SK-N-SH (cell line): ENCODE measurements around the gene SETBP1. TPM values are rescaled to one million over a fixed set of nuclear protein-coding genes. Genes with fewer than 3 reads are reported as not detected.

ENCODE experiments used
- CTCF ChIA-PET: fragments of 300-600, 350-600 bp; formaldehyde crosslinking; extraction: SDS; loops from one replicate; lab custom pipeline; 2021; lab: Yijun Ruan, JAX
- POLR2A ChIA-PET: fragments of 350-600 bp; sonication (Branson Sonifier 250); formaldehyde crosslinking; extraction: SDS; loops from one replicate; lab custom pipeline; 2020; ENCODE audit warnings: antibody characterized with exemption, inconsistent platforms; lab: Yijun Ruan, JAX
- DNase-seq: peaks from one replicate; pipeline ENCODE4 v3.0.0; 2012
- H2AFZ ChIP-seq: fragments of 200-600 bp; sonication (generic); 2 replicates; pipeline ENCODE4 v1.8.1; 2016; ENCODE audit warnings: antibody characterized with exemption, mild to moderate bottlenecking, low read depth
- H3F3A ChIP-seq: fragments of 200-600 bp; sonication (generic); replicated peaks from 2 replicates; pipeline ENCODE3; 2016; ENCODE audit warnings: antibody characterized with exemption, mild to moderate bottlenecking; ENCODE audit not compliant: insufficient read depth
- H3K27ac ChIP-seq, 2 experiments: fragments of 200-500 bp in 1 of 2; fragments of 200-600 bp in 1 of 2; sonication (Bioruptor generic) in 1 of 2; sonication (generic), shearing (Covaris generic) in 1 of 2; 2 replicates each; pipeline versions ENCODE4 v1.5.1 to v1.6.1; 2014 to 2016; ENCODE audit warnings: low read depth in 2 of 2, inconsistent platforms in 1 of 2, low read length in 1 of 2, mild to moderate bottlenecking in 1 of 2, mixed read lengths in 1 of 2
- H3K27me3 ChIP-seq: fragments of 200-600 bp; sonication (generic), shearing (Covaris generic); 2 replicates; pipeline ENCODE4 v1.6.1; 2016; ENCODE audit warnings: mixed run types; ENCODE audit not compliant: insufficient read depth
- H3K36me3 ChIP-seq, 2 experiments: fragments of 200-500 bp in 1 of 2; fragments of 200-600 bp in 1 of 2; sonication (Bioruptor generic) in 1 of 2; sonication (generic) in 1 of 2; replicated peaks in 1 of 2; 2 replicates each; pipeline versions ENCODE3 to v1.5.1; 2014 to 2016; ENCODE audit warnings: low read length in 1 of 2, mild to moderate bottlenecking in 1 of 2; ENCODE audit not compliant: insufficient read depth in 2 of 2, control insufficient read depth in 1 of 2
- H3K4me1 ChIP-seq, 2 experiments: fragments of 200-500 bp in 1 of 2; fragments of 200-600 bp in 1 of 2; sonication (Bioruptor generic) in 1 of 2; sonication (generic), shearing (Covaris generic) in 1 of 2; 2 replicates each; pipeline versions ENCODE4 v1.5.1 to v1.6.1; 2014 to 2016; ENCODE audit warnings: low read depth in 1 of 2, low read length in 1 of 2, mixed run types in 1 of 2; ENCODE audit not compliant: insufficient read depth in 2 of 2, control insufficient read depth in 1 of 2
- H3K4me2 ChIP-seq: fragments of 200-600 bp; sonication (generic), shearing (Covaris generic); 2 replicates; pipeline ENCODE4 v1.6.1; 2017; ENCODE audit warnings: mixed run types
- H3K4me3 ChIP-seq, 2 experiments: fragments of 200-500 bp in 1 of 2; fragments of 200-600 bp in 1 of 2; sonication (Bioruptor generic) in 1 of 2; sonication (generic), shearing (Covaris generic) in 1 of 2; 2 replicates each; pipeline versions ENCODE4 v1.5.1 to v1.8.1; 2014 to 2016; ENCODE audit warnings: low read depth in 2 of 2, inconsistent platforms in 1 of 2, low read length in 1 of 2, mild to moderate bottlenecking in 1 of 2, mixed read lengths in 1 of 2, moderate library complexity in 1 of 2
- H3K79me2 ChIP-seq: fragments of 200-600 bp; sonication (generic); 2 replicates; pipeline ENCODE4 v1.8.1; 2017; ENCODE audit warnings: mild to moderate bottlenecking; ENCODE audit not compliant: insufficient read depth
- H3K9ac ChIP-seq: fragments of 200-600 bp; sonication (generic); 2 replicates; pipeline ENCODE4 v1.6.1; 2017; ENCODE audit warnings: mixed run types
- H3K9me2 ChIP-seq: fragments of 200-600 bp; sonication (generic); 2 replicates; pipeline ENCODE4 v1.6.1; 2017; ENCODE audit warnings: mixed run types
- H3K9me3 ChIP-seq: fragments of 200-600 bp; sonication (generic); 2 replicates; pipeline ENCODE4 v1.6.1; 2017; ENCODE audit warnings: mixed run types, mild to moderate bottlenecking, moderate library complexity
- H4K20me1 ChIP-seq: fragments of 200-600 bp; sonication (generic); 2 replicates; pipeline ENCODE4 v1.6.1; 2017; ENCODE audit warnings: mild to moderate bottlenecking, mixed run types; ENCODE audit not compliant: insufficient read depth
- EP300 ChIP-seq, 2 experiments: IDR thresholded peaks; 2 replicates each; pipeline versions ENCODE4 v1.4.0 to v1.6.1; 2012; ENCODE audit warnings: borderline replicate concordance in 1 of 2, low read depth in 1 of 2, low read length in 1 of 2
- GATA2 ChIP-seq: sonication (generic); formaldehyde crosslinking; IDR thresholded peaks from 2 replicates; pipeline ENCODE4 v1.5.0; 2020; ENCODE audit warnings: mild to moderate bottlenecking, missing genetic modification reagents
- IRF3 ChIP-seq: fragments of 150-350 bp; IDR thresholded peaks from 2 replicates; pipeline ENCODE4 v1.6.1; 2016; ENCODE audit warnings: mild to moderate bottlenecking, low read depth, low read length
- MAX ChIP-seq: IDR thresholded peaks from 2 replicates; pipeline ENCODE4 v1.4.0; 2012; ENCODE audit warnings: low read depth
- POLR2AphosphoS5 ChIP-seq: IDR thresholded peaks from 2 replicates; pipeline ENCODE4 v1.6.1; 2012; ENCODE audit warnings: low read depth, low read length
- RCOR1 ChIP-seq: fragments of 150-350 bp; IDR thresholded peaks from 2 replicates; pipeline ENCODE4 v1.6.1; 2017; ENCODE audit warnings: antibody characterized with exemption, low read length
- REST ChIP-seq: IDR thresholded peaks from 2 replicates; pipeline ENCODE4 v1.6.1; 2012; ENCODE audit warnings: mild to moderate bottlenecking, low read depth, low read length, moderate library complexity
- SIN3A ChIP-seq: IDR thresholded peaks from 2 replicates; pipeline ENCODE4 v1.6.1; 2012; ENCODE audit warnings: low read depth, mild to moderate bottlenecking, low read length, moderate library complexity, borderline replicate concordance
- SMC3 ChIP-seq: IDR thresholded peaks from 2 replicates; pipeline ENCODE4 v1.6.1; 2012; ENCODE audit warnings: low read depth, low read length, improper control_type of control experiment
- USF1 ChIP-seq: IDR thresholded peaks from 2 replicates; pipeline ENCODE4 v1.4.0; 2012; ENCODE audit warnings: low read depth, borderline replicate concordance
- USF2 ChIP-seq: fragments of 150-350 bp; IDR thresholded peaks from 2 replicates; pipeline ENCODE4 v1.6.1; 2017; ENCODE audit warnings: antibody characterized with exemption, low read length, low read depth, borderline replicate concordance
- WGBS: methylation state at CpG from one replicate; pipeline ENCODE4 v1.1.6; 2017; ENCODE audit warnings: low lambda C conversion rate; 5-methylcytosine and 5-hydroxymethylcytosine counted together
- polyA plus RNA-seq, 3 experiments: library from polyadenylated mRNA; depleted of rRNA; stranded (reverse); fragments of >200 nt; gene quantifications; 2 replicates each; pipeline ENCODE4 v1.2.3, GENCODE V29; 2012

Gene SETBP1
- polyA plus RNA-seq, 1 of the 3 experiments (the other 2 are of a cell fraction) = 3.0 TPM

GRCh38 chr18:44961288-44961995, 280.8 kb downstream of the SETBP1 start:
- H3K9ac ChIP-seq = no peak overlapping the region
- no peak overlapping the region for H2AFZ ChIP-seq
- no peaks in the 10 kb centered on the region for H3K9me2 ChIP-seq
- H3K36me3 ChIP-seq = no peaks in the 10 kb centered on the region
- no peak overlapping the region for H3K4me3 ChIP-seq
- 70% methylated on average over 3 of the region's 3 CpGs for WGBS
- peaks cover 16% of the 10 kb centered on the region for H3F3A ChIP-seq
- H3K9me3 ChIP-seq = no peaks in the 10 kb centered on the region
- DNase-seq = no peak
- H3K27ac ChIP-seq = no peak overlapping the region
- no peak overlapping the region for H3K4me2 ChIP-seq
- H4K20me1 ChIP-seq = no peaks in the 10 kb centered on the region
- H3K4me1 ChIP-seq = 0 out of 4 replicates have a peak, but pooled peaks cover 0 to 8% of the 10 kb centered on the region in 2 experiments
- TF ChIP-seq IRF3 = no peak
- no peak for TF ChIP-seq REST
- TF ChIP-seq USF2 = no peak
- no peak for TF ChIP-seq GATA2
- no peak for TF ChIP-seq USF1
- TF ChIP-seq RCOR1 = no peak
- no peak for TF ChIP-seq POLR2AphosphoS5
- TF ChIP-seq EP300 (IDR thresholded peaks at IDR 0.05; ENCODE audit: borderline replicate concordance in 1 of 2, low read depth in 1 of 2, low read length in 1 of 2) = no peak
- TF ChIP-seq SMC3 = no peak
- TF ChIP-seq SIN3A = no peak
- TF ChIP-seq MAX = no peak
- ChIA-PET CTCF (no interaction called here), POLR2A (no interaction called here)
- H3K79me2 ChIP-seq = no peaks in the 10 kb centered on the region
- no peaks in the 10 kb centered on the region for H3K27me3 ChIP-seq
